ENCODE data around the gene MXD4.

MXD4 gene

DNA sequence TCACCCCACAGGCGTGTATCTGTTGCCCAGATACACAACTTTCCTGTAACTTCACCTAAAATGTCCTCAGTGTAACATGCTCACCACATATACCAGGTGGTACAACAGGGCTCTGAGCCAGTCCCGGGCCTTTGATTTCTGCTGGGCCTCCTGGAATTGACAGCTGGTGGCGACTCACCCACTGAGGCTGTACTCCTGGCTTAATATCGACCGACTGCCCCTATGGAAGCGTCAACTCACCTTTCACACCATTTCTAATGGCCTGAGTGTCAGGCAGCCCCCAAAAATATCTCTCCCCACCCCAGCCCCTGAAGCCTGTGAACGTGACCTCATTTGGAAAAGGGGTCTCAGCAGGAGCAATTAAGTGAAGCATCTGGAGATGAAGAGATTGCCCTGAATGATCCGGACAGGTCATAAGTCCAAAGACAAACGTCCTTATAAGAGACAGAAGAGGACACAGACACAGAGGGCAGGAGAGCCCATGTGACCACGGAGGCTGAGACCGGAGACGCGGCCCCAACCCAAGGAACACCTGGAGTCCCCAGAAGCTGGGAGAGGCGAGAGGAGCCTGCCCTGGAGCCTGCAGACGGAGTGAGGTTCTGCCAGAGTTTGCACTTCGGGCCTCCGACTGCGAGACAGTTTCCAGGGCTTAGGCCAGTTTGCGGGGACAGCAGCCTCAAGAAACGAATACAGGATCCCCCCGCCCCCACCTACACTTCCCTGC, 12.6 kb upstream of the MXD4 start:
- no peak for DNase-seq

DNA sequence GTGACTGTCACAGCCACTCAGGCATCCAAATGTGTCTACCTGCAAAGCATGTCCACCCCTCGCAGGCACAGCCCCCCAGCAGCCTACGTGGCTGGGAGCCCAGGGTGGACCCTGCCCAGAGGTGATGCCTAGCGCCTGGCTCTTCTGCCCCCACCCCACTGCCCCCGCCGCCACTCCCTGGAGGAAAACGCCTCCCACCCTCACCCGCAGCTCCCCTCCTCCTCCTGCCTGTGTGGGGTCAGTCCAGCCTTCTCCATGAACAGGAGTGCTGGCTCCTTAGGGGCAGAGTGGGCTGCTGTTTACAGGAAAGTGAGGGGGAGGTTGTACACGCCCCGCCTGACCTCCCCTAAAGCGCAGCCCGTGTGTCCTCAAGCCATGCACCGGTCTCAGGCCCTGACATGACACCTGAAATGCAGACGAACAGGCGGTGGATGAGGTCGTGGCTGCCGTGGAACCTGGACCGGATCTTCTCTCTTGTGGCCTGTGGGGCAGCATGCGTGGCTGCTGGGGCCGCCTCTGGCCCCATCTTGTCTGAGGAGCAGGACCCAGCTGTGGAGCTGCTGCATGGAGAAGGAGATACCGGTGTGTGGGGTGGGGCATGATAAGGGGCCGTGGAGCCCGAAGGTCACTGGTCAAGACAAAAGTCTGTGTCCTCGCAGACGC, 11.9 kb upstream of the MXD4 start:
- no peak for DNase-seq

- no peak for DNase-seq
Observed at GRCh38 chr4:2273221-2273620, 11.3 kb upstream of the MXD4 start.

- no peak for DNase-seq
Observed at GRCh38 chr4:2272828-2273120, 10.9 kb upstream of the MXD4 start.

- DNase-seq = no peak
Observed at GRCh38 chr4:2272026-2272827, 10.3 kb upstream of the MXD4 start.

- DNase-seq = no peak
Observed at GRCh38 chr4:2271279-2272025, 9.5 kb upstream of the MXD4 start.

DNA sequence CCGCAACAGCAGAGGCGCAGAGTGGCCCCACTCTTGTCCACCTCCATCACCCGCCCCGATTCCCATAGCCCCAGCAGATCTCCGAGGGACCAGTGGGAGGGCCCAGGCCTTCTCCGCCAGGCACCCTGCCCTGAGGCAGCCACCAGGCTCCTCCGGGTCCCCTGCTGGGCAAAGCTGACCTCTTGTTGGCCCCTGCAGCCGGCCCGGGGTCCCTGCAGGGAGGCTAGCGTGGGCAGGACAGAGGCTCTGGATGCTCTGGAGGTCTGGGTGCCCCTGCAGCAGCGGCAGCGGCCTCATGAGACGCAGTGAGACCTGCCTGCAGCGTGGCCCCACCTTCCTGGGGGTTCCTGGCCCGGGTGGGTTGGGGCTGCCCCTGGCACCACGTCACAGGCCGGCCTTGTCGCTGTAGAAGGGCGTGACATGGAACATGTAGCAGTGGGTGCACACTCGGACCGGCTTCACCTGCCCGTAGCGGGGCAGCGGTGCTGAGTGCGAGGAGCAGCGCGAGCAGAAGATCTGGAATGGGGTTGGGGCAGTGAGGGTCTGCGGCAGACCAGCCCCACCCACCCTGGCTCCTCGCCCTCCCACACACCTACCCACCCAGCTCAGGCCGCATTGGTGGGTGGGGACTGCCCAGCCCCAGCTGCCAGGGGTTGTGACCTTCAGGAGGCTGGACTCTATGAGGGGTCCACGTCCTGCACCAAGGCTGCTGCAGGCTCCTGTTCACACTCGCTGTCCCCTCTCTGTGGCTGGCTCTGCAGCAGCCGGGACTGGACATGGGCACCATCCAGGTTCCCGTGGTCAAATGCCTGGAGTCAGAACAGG, 8.6 kb upstream of the MXD4 start:
- no peak for DNase-seq

GRCh38 chr4:2269618-2270163, 7.8 kb upstream of the MXD4 start:
- no peak for DNase-seq

GRCh38 chr4:2269206-2269531, 7.3 kb upstream of the MXD4 start:
- DNase-seq = no peak

DNA sequence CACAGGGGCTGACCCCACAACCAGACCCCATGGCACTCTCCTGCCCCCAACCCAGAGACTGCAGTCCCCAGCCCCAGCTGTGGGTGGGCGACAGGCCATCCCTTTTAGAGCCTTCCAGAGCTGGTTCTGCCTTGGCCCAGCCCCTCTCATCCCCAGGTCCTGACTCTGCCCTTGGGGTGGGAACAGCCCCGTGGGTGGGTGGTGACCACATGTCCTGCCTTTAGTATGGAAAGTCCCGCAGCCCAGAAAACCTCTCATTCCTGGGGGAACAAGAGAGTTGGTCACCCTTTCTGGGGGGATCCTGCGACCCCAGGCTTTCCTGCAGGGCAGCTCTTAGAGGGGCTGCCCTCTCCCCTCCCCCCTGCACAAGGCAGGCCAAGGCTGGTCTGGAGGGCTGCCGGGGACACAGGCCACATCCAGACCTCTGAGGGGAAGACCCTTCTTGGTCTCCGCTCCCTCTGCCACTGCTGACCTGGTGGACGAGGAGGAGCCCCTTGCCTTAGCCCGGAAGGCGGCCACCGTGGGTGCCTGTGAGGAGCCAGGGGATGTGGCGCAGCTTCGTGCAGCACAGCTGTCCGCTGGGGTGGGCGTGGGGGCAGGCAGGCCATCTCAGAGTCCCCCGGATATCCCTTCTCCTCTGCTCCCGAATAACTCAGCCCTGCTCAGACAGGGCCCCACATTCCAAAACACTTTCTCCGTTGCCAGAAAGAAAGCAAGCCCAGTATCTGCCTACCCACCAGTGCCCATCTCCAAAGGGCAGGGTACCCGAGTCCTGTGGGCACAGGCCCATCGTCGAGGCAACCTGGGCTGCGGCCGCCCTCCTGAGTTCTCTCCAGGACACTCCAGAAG, 6.7 kb upstream of the MXD4 start:
- DNase-seq = no peak

DNA sequence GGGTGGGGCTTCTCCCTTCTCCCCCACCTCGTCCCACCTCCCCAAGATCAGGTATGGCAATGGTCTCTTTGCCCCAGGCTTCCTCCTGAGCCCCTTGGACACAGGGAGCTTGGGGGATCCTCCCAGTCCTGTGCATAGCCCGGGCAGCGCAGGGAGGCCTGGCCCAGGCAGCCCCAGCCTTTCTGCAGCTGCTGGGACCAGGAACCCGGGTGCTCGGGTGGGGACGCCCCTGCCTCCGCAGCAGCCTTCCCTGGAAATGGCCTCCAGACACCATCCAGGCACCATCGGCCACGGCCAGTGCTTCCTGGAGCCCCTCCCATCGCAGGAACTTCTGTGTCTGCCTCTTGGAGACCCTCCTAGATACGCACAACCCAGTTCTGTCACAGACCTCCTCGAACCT, 5.9 kb upstream of the MXD4 start:
- DNase-seq = no peak

GRCh38 chr4:2267320-2267811, 5.5 kb upstream of the MXD4 start:
- DNase-seq = no peak

DNA sequence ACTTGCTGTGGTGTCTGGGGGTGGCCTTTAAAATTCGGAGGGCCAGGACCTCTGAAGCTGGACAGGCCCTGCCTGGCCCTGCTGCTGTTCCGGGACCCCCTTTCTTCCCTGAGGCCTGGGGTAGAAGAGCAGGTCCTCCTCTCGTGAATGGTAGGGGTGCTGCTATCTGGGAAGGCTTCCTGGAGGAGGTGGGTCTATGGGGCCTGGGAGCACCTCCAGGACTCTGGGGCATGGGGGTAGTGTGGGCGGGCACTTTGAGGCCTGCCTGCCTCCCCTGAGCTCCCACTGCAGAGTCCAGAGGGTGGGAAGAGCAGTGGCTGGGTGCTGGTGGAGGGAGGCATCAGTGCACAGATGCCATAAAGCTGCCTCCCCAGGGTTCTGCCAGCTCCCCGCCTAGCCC, 4.9 kb upstream of the MXD4 start:
- no peak for DNase-seq

GRCh38 chr4:2266181-2266580, 4.3 kb upstream of the MXD4 start:
- no peak for DNase-seq

DNA sequence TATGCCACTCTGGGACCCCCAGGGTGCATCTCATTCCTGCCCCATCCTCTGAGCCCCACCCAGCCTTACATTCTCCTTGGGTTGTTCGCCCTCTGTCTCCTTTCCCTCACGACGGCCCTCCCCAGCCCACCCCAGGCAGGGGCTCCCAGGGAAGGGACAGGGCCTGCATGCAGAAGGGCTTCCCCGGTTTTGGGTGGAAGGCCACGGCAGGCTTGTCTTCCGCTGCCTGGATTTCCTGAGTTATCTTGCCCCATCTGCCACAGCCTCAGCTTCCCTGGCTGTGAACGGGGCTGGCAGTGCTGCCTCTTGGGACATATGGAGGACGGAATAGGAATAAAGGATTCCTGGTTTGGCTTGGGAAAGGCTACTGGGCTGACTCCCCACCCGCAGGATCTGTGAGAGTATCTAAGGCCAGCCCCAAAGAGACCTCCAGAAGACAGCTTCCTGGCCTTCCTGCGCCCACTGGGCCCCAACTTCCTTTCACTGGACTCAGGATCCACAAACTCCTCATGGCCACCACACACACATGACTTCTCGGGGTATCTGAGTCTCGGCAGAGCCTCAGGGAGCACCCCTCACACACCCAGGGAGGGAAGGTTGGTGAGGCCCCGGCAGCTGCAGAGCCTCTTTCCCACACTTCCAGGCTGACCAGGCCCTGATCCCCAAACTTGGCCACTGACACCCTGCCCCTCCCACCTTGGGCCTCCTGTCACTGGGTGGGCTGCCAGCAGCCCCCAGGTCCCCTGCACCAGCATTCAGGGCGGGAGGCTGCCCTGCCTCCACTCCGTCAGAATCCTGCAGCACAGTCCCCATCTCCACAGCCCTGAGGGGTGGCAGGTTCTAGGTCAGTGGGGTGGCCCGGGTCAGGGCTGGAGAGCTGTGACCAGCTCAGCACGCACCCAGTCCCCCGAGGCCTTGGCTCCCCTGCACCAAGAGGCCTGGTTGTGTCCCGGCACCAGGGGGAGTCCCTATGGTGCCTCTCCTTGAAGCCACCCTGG, 3.5 kb upstream of the MXD4 start:
- no peak for DNase-seq

GRCh38 chr4:2264481-2265041, 2.7 kb upstream of the MXD4 start:
- no peak for DNase-seq

DNA sequence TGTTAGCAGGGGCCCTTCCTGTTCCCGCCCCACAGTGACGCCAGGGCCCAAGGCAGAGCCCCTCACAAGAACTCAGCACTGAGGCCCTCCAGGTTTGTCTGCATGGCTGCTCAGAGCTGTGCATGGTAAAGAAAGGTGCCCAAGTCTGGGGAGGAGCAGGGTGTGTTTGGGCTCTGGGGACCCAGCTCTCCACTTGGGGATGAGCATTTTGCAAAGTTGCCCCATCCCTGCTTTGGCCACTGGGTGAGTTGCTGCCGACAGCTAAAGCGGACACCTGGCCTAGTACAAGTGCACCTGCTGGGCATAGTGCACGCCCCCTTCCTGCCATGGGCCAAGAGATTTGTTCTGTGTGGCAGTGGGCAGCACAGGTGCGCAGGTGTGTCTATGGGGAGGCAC, 2.0 kb upstream of the MXD4 start:
- no peak for DNase-seq

GRCh38 chr4:2262944-2263250, 988 bp upstream of the MXD4 start:
- no peak for DNase-seq

- DNase-seq = peak; percentile 93 to 98
Observed at GRCh38 chr4:2262145-2262943, 435 bp upstream of the MXD4 start.
